ENCODE results near the gene ACSL4.
"Not testable (repeated sequence)": the region's sequence is repeated elsewhere in the genome, so short reads cannot be mapped to it uniquely, and the experiment has no call there.

The ACSL4 gene

GRCh38 chrX:109672239-109672638 lies 60.8 kb downstream of the ACSL4 start:
- H3K27me3 ChIP-seq (ENCODE audit: control insufficient read depth in 1 of 2, insufficient read depth in 2 of 2, low read length in 2 of 2), result no peaks in the 10 kb centered on the region
- H3K4me1 ChIP-seq (ENCODE audit: control insufficient read depth, insufficient read depth, low read length), result no peaks in the 10 kb centered on the region
- no peak overlapping the region for H3K9ac ChIP-seq (ENCODE audit: low read length in 2 of 2)
- H3K4me3 ChIP-seq (ENCODE audit: low read length in 2 of 2), result no peak overlapping the region
- H3K9me3 ChIP-seq (ENCODE audit: control insufficient read depth in 2 of 2, low read length in 2 of 2), result no peaks in the 10 kb centered on the region
- H3K36me3 ChIP-seq (ENCODE audit: control insufficient read depth in 2 of 2, insufficient read depth in 2 of 2, low read length in 2 of 2), result peaks cover 0 to 8% of the 10 kb centered on the region in 2 donors
- H3K27ac ChIP-seq (ENCODE audit: low read length), result no peak overlapping the region

- not testable (repeated sequence) for H3K36me3 ChIP-seq (ENCODE audit: control insufficient read depth in 2 of 2, insufficient read depth in 2 of 2, low read length in 2 of 2); H3K4me3 ChIP-seq (ENCODE audit: low read length in 2 of 2); H3K9me3 ChIP-seq (ENCODE audit: control insufficient read depth in 2 of 2, low read length in 2 of 2); H3K27ac ChIP-seq (ENCODE audit: low read length); H3K27me3 ChIP-seq (ENCODE audit: control insufficient read depth in 1 of 2, insufficient read depth in 2 of 2, low read length in 2 of 2); H3K4me1 ChIP-seq (ENCODE audit: control insufficient read depth, insufficient read depth, low read length); H3K9ac ChIP-seq (ENCODE audit: low read length in 2 of 2)
Measured at GRCh38 chrX:109671170-109671569, 61.9 kb downstream of the ACSL4 start.

GRCh38 chrX:109667986-109668385 lies 65.1 kb downstream of the ACSL4 start:
- peaks cover 3 to 10% of the 10 kb centered on the region in 2 donors for H3K36me3 ChIP-seq (ENCODE audit: control insufficient read depth in 2 of 2, insufficient read depth in 2 of 2, low read length in 2 of 2)
- no peaks in the 10 kb centered on the region for H3K27me3 ChIP-seq (ENCODE audit: control insufficient read depth in 1 of 2, insufficient read depth in 2 of 2, low read length in 2 of 2)
- no peaks in the 10 kb centered on the region for H3K9me3 ChIP-seq (ENCODE audit: control insufficient read depth in 2 of 2, low read length in 2 of 2)
- no peak overlapping the region for H3K4me3 ChIP-seq (ENCODE audit: low read length in 2 of 2)
- no peak overlapping the region for H3K27ac ChIP-seq (ENCODE audit: low read length)
- no peak overlapping the region for H3K9ac ChIP-seq (ENCODE audit: low read length in 2 of 2)
- H3K4me1 ChIP-seq (ENCODE audit: control insufficient read depth, insufficient read depth, low read length), result no peaks in the 10 kb centered on the region

GRCh38 chrX:109660435-109661143 lies 72.5 kb downstream of the ACSL4 start:
- Histone ChIP-seq H3K4me1 (ENCODE audit: control insufficient read depth, insufficient read depth, low read length) (no peaks in the 10 kb centered on the region), H3K27me3 (ENCODE audit: control insufficient read depth in 1 of 2, insufficient read depth in 2 of 2, low read length in 2 of 2) (peaks cover 0 to 2% of the 10 kb centered on the region in 2 donors), H3K27ac (ENCODE audit: low read length) (no peak overlapping the region), H3K9ac (ENCODE audit: low read length in 2 of 2) (no peak overlapping the region), H3K4me3 (ENCODE audit: low read length in 2 of 2) (no peak overlapping the region), H3K36me3 (ENCODE audit: control insufficient read depth in 2 of 2, insufficient read depth in 2 of 2, low read length in 2 of 2) (peaks cover 4 to 15% of the 10 kb centered on the region in 2 donors), H3K9me3 (ENCODE audit: control insufficient read depth in 2 of 2, low read length in 2 of 2) (no peaks in the 10 kb centered on the region)

- Histone ChIP-seq H3K4me1 (ENCODE audit: control insufficient read depth, insufficient read depth, low read length) (no peaks in the 10 kb centered on the region), H3K4me3 (ENCODE audit: low read length in 2 of 2) (no peak overlapping the region), H3K27me3 (ENCODE audit: control insufficient read depth in 1 of 2, insufficient read depth in 2 of 2, low read length in 2 of 2) (peaks cover 0 to 2% of the 10 kb centered on the region in 2 donors), H3K27ac (ENCODE audit: low read length) (no peak overlapping the region), H3K36me3 (ENCODE audit: control insufficient read depth in 2 of 2, insufficient read depth in 2 of 2, low read length in 2 of 2) (peaks cover 4 to 7% of the 10 kb centered on the region in 2 donors), H3K9me3 (ENCODE audit: control insufficient read depth in 2 of 2, low read length in 2 of 2) (no peaks in the 10 kb centered on the region), H3K9ac (ENCODE audit: low read length in 2 of 2) (no peak overlapping the region)
Measured at GRCh38 chrX:109658391-109658790, 74.7 kb downstream of the ACSL4 start.

- H3K36me3 ChIP-seq (ENCODE audit: control insufficient read depth in 2 of 2, insufficient read depth in 2 of 2, low read length in 2 of 2); H3K4me3 ChIP-seq (ENCODE audit: low read length in 2 of 2); H3K27ac ChIP-seq (ENCODE audit: low read length); H3K9ac ChIP-seq (ENCODE audit: low read length in 2 of 2); H3K9me3 ChIP-seq (ENCODE audit: control insufficient read depth in 2 of 2, low read length in 2 of 2); H3K27me3 ChIP-seq (ENCODE audit: control insufficient read depth in 1 of 2, insufficient read depth in 2 of 2, low read length in 2 of 2); H3K4me1 ChIP-seq (ENCODE audit: control insufficient read depth, insufficient read depth, low read length): not testable (repeated sequence)
Measured at GRCh38 chrX:109657364-109657763, 75.7 kb downstream of the ACSL4 start.

- Histone ChIP-seq H3K9me3 (ENCODE audit: control insufficient read depth in 2 of 2, low read length in 2 of 2) (no peaks in the 10 kb centered on the region), H3K4me3 (ENCODE audit: low read length in 2 of 2) (no peak overlapping the region), H3K36me3 (ENCODE audit: control insufficient read depth in 2 of 2, insufficient read depth in 2 of 2, low read length in 2 of 2) (peaks cover 0 to 4% of the 10 kb centered on the region in 2 donors), H3K27ac (ENCODE audit: low read length) (no peak overlapping the region), H3K9ac (ENCODE audit: low read length in 2 of 2) (no peak overlapping the region), H3K4me1 (ENCODE audit: control insufficient read depth, insufficient read depth, low read length) (no peaks in the 10 kb centered on the region), H3K27me3 (ENCODE audit: control insufficient read depth in 1 of 2, insufficient read depth in 2 of 2, low read length in 2 of 2) (peaks cover 0 to 2% of the 10 kb centered on the region in 2 donors)
Measured at GRCh38 chrX:109656774-109657173, 76.3 kb downstream of the ACSL4 start.

- H3K36me3 ChIP-seq (ENCODE audit: control insufficient read depth in 2 of 2, insufficient read depth in 2 of 2, low read length in 2 of 2), result peaks cover 0 to 4% of the 10 kb centered on the region in 2 donors
Measured at GRCh38 chrX:109655502-109656201, 77.4 kb downstream of the ACSL4 start.

GRCh38 chrX:109654516-109655109 lies 78.4 kb downstream of the ACSL4 start:
- Histone ChIP-seq H3K9me3 (ENCODE audit: control insufficient read depth in 2 of 2, low read length in 2 of 2) (no peaks in the 10 kb centered on the region), H3K9ac (ENCODE audit: low read length in 2 of 2) (no peak overlapping the region), H3K27me3 (ENCODE audit: control insufficient read depth in 1 of 2, insufficient read depth in 2 of 2, low read length in 2 of 2) (peaks cover 0 to 2% of the 10 kb centered on the region in 2 donors), H3K4me1 (ENCODE audit: control insufficient read depth, insufficient read depth, low read length) (no peaks in the 10 kb centered on the region), H3K27ac (ENCODE audit: low read length) (no peak overlapping the region), H3K4me3 (ENCODE audit: low read length in 2 of 2) (no peak overlapping the region), H3K36me3 (ENCODE audit: control insufficient read depth in 2 of 2, insufficient read depth in 2 of 2, low read length in 2 of 2) (peaks cover 0 to 4% of the 10 kb centered on the region in 2 donors)

More at GRCh38 chrX:109655502-109656201, 77.4 kb downstream of the ACSL4 start:
- Histone ChIP-seq H3K9ac (ENCODE audit: low read length in 2 of 2) (no peak overlapping the region), H3K9me3 (ENCODE audit: control insufficient read depth in 2 of 2, low read length in 2 of 2) (no peaks in the 10 kb centered on the region), H3K27me3 (ENCODE audit: control insufficient read depth in 1 of 2, insufficient read depth in 2 of 2, low read length in 2 of 2) (peaks cover 0 to 2% of the 10 kb centered on the region in 2 donors), H3K4me1 (ENCODE audit: control insufficient read depth, insufficient read depth, low read length) (no peaks in the 10 kb centered on the region), H3K27ac (ENCODE audit: low read length) (no peak overlapping the region), H3K4me3 (ENCODE audit: low read length in 2 of 2) (no peak overlapping the region)

GRCh38 chrX:109644671-109645070 lies 88.4 kb downstream of the ACSL4 start:
- H3K27me3 ChIP-seq (ENCODE audit: control insufficient read depth in 1 of 2, insufficient read depth in 2 of 2, low read length in 2 of 2); H3K9ac ChIP-seq (ENCODE audit: low read length in 2 of 2); H3K9me3 ChIP-seq (ENCODE audit: control insufficient read depth in 2 of 2, low read length in 2 of 2); H3K4me1 ChIP-seq (ENCODE audit: control insufficient read depth, insufficient read depth, low read length); H3K36me3 ChIP-seq (ENCODE audit: control insufficient read depth in 2 of 2, insufficient read depth in 2 of 2, low read length in 2 of 2); H3K27ac ChIP-seq (ENCODE audit: low read length); H3K4me3 ChIP-seq (ENCODE audit: low read length in 2 of 2): not testable (repeated sequence)

GRCh38 chrX:109643687-109644086 lies 89.4 kb downstream of the ACSL4 start:
- no peak overlapping the region for H3K4me3 ChIP-seq (ENCODE audit: low read length in 2 of 2)
- no peaks in the 10 kb centered on the region for H3K9me3 ChIP-seq (ENCODE audit: control insufficient read depth in 2 of 2, low read length in 2 of 2)
- no peaks in the 10 kb centered on the region for H3K27me3 ChIP-seq (ENCODE audit: control insufficient read depth in 1 of 2, insufficient read depth in 2 of 2, low read length in 2 of 2)
- no peak overlapping the region for H3K27ac ChIP-seq (ENCODE audit: low read length)
- no peaks in the 10 kb centered on the region for H3K36me3 ChIP-seq (ENCODE audit: control insufficient read depth in 2 of 2, insufficient read depth in 2 of 2, low read length in 2 of 2)
- H3K4me1 ChIP-seq (ENCODE audit: control insufficient read depth, insufficient read depth, low read length), result no peaks in the 10 kb centered on the region
- H3K9ac ChIP-seq (ENCODE audit: low read length in 2 of 2), result no peak overlapping the region
